Pancreas (tissue), 10 donors: ENCODE data around the gene BCR. TPM values are rescaled to one million over a fixed set of nuclear protein-coding genes. Genes with fewer than 3 reads are reported as not detected.
A peak's percentile ranks its signal among the peaks of the same experiment; 100 is the strongest.

Experiments used
- ATAC-seq, 4 donors: fragments of 200-7000 bp; cut with Tn5 transposase; one replicate each; pipeline versions ENCODE4 v1.8.0 to v1.9.1; 2020; ENCODE audit warnings: mild to moderate bottlenecking in 4 of 4, moderate library complexity in 4 of 4
- DNase-seq, 6 donors: peaks; one replicate each; pipeline ENCODE4 v3.0.0-alpha.2; 2020
- FAIRE-seq: peaks from 2 replicates; lab custom pipeline; 2012; peaks lifted over from hg19 to GRCh38; lab: Jason Lieb, UNC
- H3K27ac ChIP-seq, 4 donors: fragments of 200-600 bp; sonication (generic); 1 replicate in 3 of 4; 2 replicates in 1 of 4; pipeline versions ENCODE4 v1.5.0 to v1.8.0; 2020
- H3K27me3 ChIP-seq, 4 donors: fragments of 200-600 bp; one replicate each; pipeline ENCODE4 v1.8.0; 2021
- H3K36me3 ChIP-seq, 3 donors: fragments of 200-600 bp; sonication (generic) in 1 of 3; one replicate each; pipeline versions ENCODE4 v1.5.0 to v1.8.0; 2020 to 2021
- H3K4me1 ChIP-seq, 3 donors: fragments of 200-600 bp; one replicate each; pipeline ENCODE4 v1.8.0; 2021
- H3K4me3 ChIP-seq, 4 donors: fragments of 200-600 bp; sonication (generic) in 2 of 4; one replicate each; pipeline versions ENCODE4 v1.5.0 to v1.8.0; 2020 to 2021
- H3K9me3 ChIP-seq, 4 donors: fragments of 200-600 bp; one replicate each; pipeline ENCODE4 v1.8.0; 2021
- CTCF ChIP-seq, 4 donors: fragments of 200-600 bp; sonication (generic) in 3 of 4; IDR thresholded peaks; one replicate each; pipeline versions ENCODE4 v1.5.0 to v1.8.0; 2021; ENCODE audit warnings: antibody characterized with exemption in 4 of 4
- WGBS, 2 donors: extraction: QIAGEN DNeasy Blood & Tissue Kit; methylation state at CpG; one replicate each; pipeline ENCODE4 v1.1.7; 2013; 5-methylcytosine and 5-hydroxymethylcytosine counted together
- intact Hi-C, 3 donors: fragments of 100-400 bp; cut with DNase I; formaldehyde crosslinking; loops; one replicate each; pipeline versions ENCODE4 v1.11.1 to v1.14.2; 2022
- polyA plus RNA-seq, 2 donors: library from polyadenylated mRNA; stranded (reverse); fragments of 200-250 nt; gene quantifications; one replicate each; pipeline ENCODE4 v1.2.3, GENCODE V29; 2013
- total RNA-seq, 6 donors: library from RNA; stranded (reverse); fragmentation: NEBNext Ultra II Directional in 4 of 6; extraction: Animal tissue kit (Norgen Biotek cat#: 25700) in 4 of 6; gene quantifications; one replicate each; pipeline versions ENCODE4 v1.2.1 to v1.2.4, GENCODE V29; 2021 to 2023
- donor health status: healthy with polysubstance abuse.
- donor health status: DM: no; HTN: no; CAD: no; lungs with moderate emphysema.
- donor health status: DM: no; HTN: no; CAD: no.
- donor health status: control.
- donor health status: control.
- donor health status: Bipolar disorder and iron deficiency.
- donor health status: DM: yes; HTN: yes; CAD: no.
- donor health status: DM: no; HTN: no; CAD: no.
- donor health status: DM: no; HTN: no; CAD: no.
- donor health status: DM: yes; HTN: yes; CAD: no.

The BCR gene
- total and polyA plus RNA-seq, 8 donors: 15.5 to 35.9 (median 18.1) TPM

DNA sequence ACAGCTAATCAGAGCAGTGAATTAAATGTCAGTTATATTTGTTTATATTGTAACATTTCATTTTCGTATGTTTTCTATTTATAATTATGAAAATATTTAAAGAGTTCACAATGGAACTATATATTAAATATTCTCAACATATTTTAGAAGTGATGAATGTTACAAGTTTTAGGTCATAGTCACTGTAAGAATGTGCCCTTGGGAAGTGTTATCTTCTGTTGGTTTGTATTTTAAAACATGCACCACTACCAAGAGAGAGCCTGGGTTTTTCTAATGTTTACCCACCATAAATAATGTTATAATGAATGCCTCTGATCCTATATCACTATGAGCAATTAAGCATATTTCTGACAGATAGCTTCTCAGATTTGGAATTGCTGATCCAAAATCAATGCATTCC lies 171.0 kb downstream of the BCR start:
- Histone ChIP-seq H3K4me1 (no peaks in the 10 kb centered on the region), H3K9me3 (no peaks in the 10 kb centered on the region), H3K4me3 (no peak overlapping the region), H3K27ac (no peak overlapping the region), H3K27me3 (no peaks in the 10 kb centered on the region), H3K36me3 (no peaks in the 10 kb centered on the region)
- no peak for TF ChIP-seq CTCF (IDR thresholded peaks at IDR 0.05)
- FAIRE-seq: peak; percentile 56
- no peak for ATAC-seq
- WGBS, 2 donors: 61 to 65% methylated on average over 1 of the region's 1 CpG
- intact Hi-C loops: no loop called here
- DNase-seq: no peak

GRCh38 chr22:23353004-23353403 lies 172.7 kb downstream of the BCR start:
- TF ChIP-seq CTCF (IDR thresholded peaks at IDR 0.05): no peak
- Histone ChIP-seq H3K9me3 (no peaks in the 10 kb centered on the region), H3K36me3 (no peaks in the 10 kb centered on the region), H3K4me1 (no peaks in the 10 kb centered on the region), H3K4me3 (no peak overlapping the region), H3K27me3 (no peaks in the 10 kb centered on the region), H3K27ac (no peak overlapping the region)
- 66 to 83% methylated on average over 1 of the region's 1 CpG for WGBS, 2 donors
- no peak for DNase-seq
- intact Hi-C loops: no loop called here
- no peak for FAIRE-seq
- no peak for ATAC-seq

- no peak for FAIRE-seq
- no peak for TF ChIP-seq CTCF (IDR thresholded peaks at IDR 0.05)
Observed at GRCh38 chr22:23353696-23354095, 173.4 kb downstream of the BCR start.

DNA sequence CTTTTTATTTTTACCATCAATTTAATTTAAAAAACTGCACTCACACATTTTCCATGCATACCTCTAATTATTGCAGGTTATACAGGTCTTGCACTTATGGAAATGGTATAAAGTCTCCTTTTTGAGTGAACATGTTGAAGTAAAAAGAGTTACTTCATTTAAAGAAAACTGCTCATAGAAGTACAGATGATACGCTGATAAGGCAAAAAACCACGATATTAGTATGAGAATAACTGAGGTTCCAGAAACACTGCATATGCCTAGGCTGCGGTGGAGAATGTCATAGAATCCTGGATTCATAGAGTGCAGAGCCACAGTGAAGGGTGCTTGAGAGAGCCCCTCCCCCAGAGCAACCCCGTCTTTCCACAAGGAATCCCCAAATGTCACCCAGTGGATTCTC lies 175.8 kb downstream of the BCR start:
- Histone ChIP-seq H3K4me3 (no peak overlapping the region), H3K36me3 (no peaks in the 10 kb centered on the region), H3K27ac (no peak overlapping the region), H3K27me3 (no peaks in the 10 kb centered on the region), H3K9me3 (no peaks in the 10 kb centered on the region), H3K4me1 (no peaks in the 10 kb centered on the region)
- no peak for DNase-seq
- no peak for FAIRE-seq
- 68 to 69% methylated on average over 4 of the region's 4 CpGs for WGBS, 2 donors
- no peak for ATAC-seq
- no peak for TF ChIP-seq CTCF (IDR thresholded peaks at IDR 0.05)
- intact Hi-C loops: no loop called here

More at GRCh38 chr22:23353696-23354095, 173.4 kb downstream of the BCR start:
- Histone ChIP-seq H3K9me3 (no peaks in the 10 kb centered on the region), H3K27ac (no peak overlapping the region), H3K4me1 (no peaks in the 10 kb centered on the region), H3K27me3 (no peaks in the 10 kb centered on the region), H3K36me3 (no peaks in the 10 kb centered on the region), H3K4me3 (no peak overlapping the region)
- WGBS, 2 donors: 88 to 94% methylated on average over 1 of the region's 1 CpG
- ATAC-seq: no peak
- intact Hi-C loops: no loop called here
- no peak for DNase-seq

DNA sequence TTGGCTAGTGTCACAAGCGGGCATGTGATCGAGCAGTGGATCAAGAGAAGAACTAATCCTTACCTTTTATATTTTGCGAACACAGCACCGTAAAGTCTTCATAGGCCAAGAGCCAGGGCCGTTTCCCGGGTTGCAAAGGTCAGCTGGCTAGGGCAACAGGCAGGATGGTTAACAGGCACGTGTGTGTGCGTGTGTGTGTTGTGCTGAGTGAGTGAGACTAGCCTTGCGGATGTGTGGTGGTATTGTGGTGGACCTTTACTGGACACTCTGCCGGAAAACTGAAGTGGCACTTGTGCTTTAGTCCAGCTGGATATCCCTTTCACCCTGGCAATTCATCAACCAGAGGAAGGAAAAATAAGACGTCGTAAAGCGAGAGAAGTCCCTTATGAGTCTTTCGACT lies 176.7 kb downstream of the BCR start:
- TF ChIP-seq CTCF (IDR thresholded peaks at IDR 0.05): no peak
- Histone ChIP-seq H3K27me3 (no peaks in the 10 kb centered on the region), H3K4me3 (no peak overlapping the region), H3K9me3 (no peaks in the 10 kb centered on the region), H3K4me1 (no peaks in the 10 kb centered on the region), H3K36me3 (no peaks in the 10 kb centered on the region), H3K27ac (no peak overlapping the region)
- WGBS, 2 donors: 57 to 59% methylated on average over 14 of the region's 14 CpGs
- DNase-seq: no peak
- intact Hi-C loops: no loop called here
- FAIRE-seq: no peak
- ATAC-seq: no peak
